ENCODE measurements around the gene TMEM45B. TPM values are rescaled to one million over a fixed set of nuclear protein-coding genes. Genes with fewer than 3 reads are reported as not detected.

Gene TMEM45B
- total and polyA plus RNA-seq, 2 of the 13 experiments (the other 11 are each of a cell fraction or from before 2014, with no cell fraction given) = 29.1 to 181 TPM

- TF ChIP-seq PHF8 (CRISPR knock-in tag; IDR thresholded peaks at IDR 0.05) (peak; percentile 20; the same call in 1 of the 2 replicates), ZNF296 (CRISPR knock-in tag; conservative IDR thresholded peaks at IDR 0.05) (no peak), ZNF629 (CRISPR knock-in tag; conservative IDR thresholded peaks at IDR 0.05) (no peak), PLRG1 (conservative IDR thresholded peaks at IDR 0.05) (no peak), MATR3 (CRISPR knock-in tag; IDR thresholded peaks at IDR 0.05) (no peak), ZFYVE20 (CRISPR knock-in tag; IDR thresholded peaks at IDR 0.05; ENCODE audit: borderline replicate concordance, low read depth) (no peak), ZNF609 (CRISPR knock-in tag; IDR thresholded peaks at IDR 0.05; ENCODE audit: borderline replicate concordance) (peak; percentile 81; the same call in 1 of the 2 replicates), ZNF256 (CRISPR knock-in tag; conservative IDR thresholded peaks at IDR 0.05) (no peak), FOXJ3 (CRISPR knock-in tag; IDR thresholded peaks at IDR 0.05; ENCODE audit: borderline replicate concordance) (peak; percentile 85), FOXK2 (IDR thresholded peaks at IDR 0.05) (0 out of 2 replicates have a peak, but pooled peaks have one; percentile 41), ZNF407 (CRISPR knock-in tag; IDR thresholded peaks at IDR 0.05; ENCODE audit: not compliant biosample characterization) (no peak), HNRNPL (IDR thresholded peaks at IDR 0.05; ENCODE audit: low read depth, low read length) (no peak), ZNF446 (CRISPR knock-in tag; IDR thresholded peaks at IDR 0.05) (no peak), ZNF616 (CRISPR knock-in tag; IDR thresholded peaks at IDR 0.05; ENCODE audit: low read depth) (no peak), ZNF276 (CRISPR knock-in tag; IDR thresholded peaks at IDR 0.05; ENCODE audit: low read depth) (no peak)
Measured at GRCh38 chr11:129853518-129854231, 38.0 kb downstream of the TMEM45B start (continued).
